ENCODE data around the gene GINS2. TPM values are rescaled to one million over a fixed set of nuclear protein-coding genes. Genes with fewer than 3 reads are reported as not detected.

Gene GINS2
- total and polyA plus RNA-seq, 7 donors = 0.93 to 2.0 (median 1.5) TPM

GRCh38 chr16:85633438-85633743 lies 55.4 kb downstream of the GINS2 start:
- H3K4me3 ChIP-seq = no peak overlapping the region
- H3K36me3 ChIP-seq (ENCODE audit: insufficient read depth in 1 of 2, low read depth in 1 of 2) = peaks cover 0 to 7% of the 10 kb centered on the region in 2 donors
- no peak for DNase-seq
- H3K9me3 ChIP-seq = no peaks in the 10 kb centered on the region
- no peak overlapping the region for H3K27ac ChIP-seq
- ATAC-seq = no peak
- intact Hi-C loops (cut with DNase I) = no loop called here
- no peaks in the 10 kb centered on the region for H3K27me3 ChIP-seq (ENCODE audit: insufficient read depth in 3 of 3, low read length in 2 of 3)
- H3K4me1 ChIP-seq = peaks cover 44% of the 10 kb centered on the region
- WGBS, 3 donors = 96 to 97% (median 96%) methylated on average over 15 of the region's 15 CpGs
- TF ChIP-seq CTCF (IDR thresholded peaks at IDR 0.05) = no peak

GRCh38 chr16:85632709-85633437 lies 55.9 kb downstream of the GINS2 start:
- no peak overlapping the region for H3K27ac ChIP-seq
- peaks cover 0 to 7% of the 10 kb centered on the region in 2 donors for H3K36me3 ChIP-seq (ENCODE audit: insufficient read depth in 1 of 2, low read depth in 1 of 2)
- peaks cover 44% of the 10 kb centered on the region for H3K4me1 ChIP-seq
- no peaks in the 10 kb centered on the region for H3K9me3 ChIP-seq
- DNase-seq = no peak
- intact Hi-C loops (cut with DNase I) = no loop called here
- H3K27me3 ChIP-seq (ENCODE audit: insufficient read depth in 3 of 3, low read length in 2 of 3) = no peaks in the 10 kb centered on the region
- no peak overlapping the region for H3K4me3 ChIP-seq
- no peak for TF ChIP-seq CTCF (IDR thresholded peaks at IDR 0.05)
- 90 to 95% (median 94%) methylated on average over 29 to 35 of the region's 35 CpGs for WGBS, 3 donors
- ATAC-seq = no peak

GRCh38 chr16:85631802-85632393 lies 56.9 kb downstream of the GINS2 start:
- DNase-seq (no peak), ATAC-seq (no peak)
- WGBS, 3 donors = 66 to 89% (median 77%) methylated on average over 26 to 27 of the region's 27 CpGs
- Histone ChIP-seq H3K4me3 (no peak overlapping the region), H3K4me1 (peaks cover 45% of the 10 kb centered on the region), H3K27ac (no peak overlapping the region), H3K9me3 (no peaks in the 10 kb centered on the region), H3K27me3 (ENCODE audit: insufficient read depth in 3 of 3, low read length in 2 of 3) (no peaks in the 10 kb centered on the region), H3K36me3 (ENCODE audit: insufficient read depth in 1 of 2, low read depth in 1 of 2) (peaks cover 0 to 7% of the 10 kb centered on the region in 2 donors)
- no peak for TF ChIP-seq CTCF (IDR thresholded peaks at IDR 0.05)
- intact Hi-C loops (cut with DNase I) = no loop called here

GRCh38 chr16:85631230-85631629 lies 57.5 kb downstream of the GINS2 start:
- Histone ChIP-seq H3K27ac (no peak overlapping the region), H3K9me3 (no peaks in the 10 kb centered on the region), H3K36me3 (ENCODE audit: insufficient read depth in 1 of 2, low read depth in 1 of 2) (peaks cover 0 to 7% of the 10 kb centered on the region in 2 donors), H3K4me3 (no peak overlapping the region), H3K27me3 (ENCODE audit: insufficient read depth in 3 of 3, low read length in 2 of 3) (no peaks in the 10 kb centered on the region), H3K4me1 (peaks cover 51% of the 10 kb centered on the region)
- no peak for ATAC-seq
- 80 to 93% (median 84%) methylated on average over 11 of the region's 11 CpGs for WGBS, 3 donors
- no peak for DNase-seq
- TF ChIP-seq CTCF (IDR thresholded peaks at IDR 0.05) = no peak
- intact Hi-C loops (cut with DNase I) = no loop called here

Measured in psoas muscle (tissue), 8 donors.